ENCODE results near the gene VDAC1.

VDAC1 gene

DNA sequence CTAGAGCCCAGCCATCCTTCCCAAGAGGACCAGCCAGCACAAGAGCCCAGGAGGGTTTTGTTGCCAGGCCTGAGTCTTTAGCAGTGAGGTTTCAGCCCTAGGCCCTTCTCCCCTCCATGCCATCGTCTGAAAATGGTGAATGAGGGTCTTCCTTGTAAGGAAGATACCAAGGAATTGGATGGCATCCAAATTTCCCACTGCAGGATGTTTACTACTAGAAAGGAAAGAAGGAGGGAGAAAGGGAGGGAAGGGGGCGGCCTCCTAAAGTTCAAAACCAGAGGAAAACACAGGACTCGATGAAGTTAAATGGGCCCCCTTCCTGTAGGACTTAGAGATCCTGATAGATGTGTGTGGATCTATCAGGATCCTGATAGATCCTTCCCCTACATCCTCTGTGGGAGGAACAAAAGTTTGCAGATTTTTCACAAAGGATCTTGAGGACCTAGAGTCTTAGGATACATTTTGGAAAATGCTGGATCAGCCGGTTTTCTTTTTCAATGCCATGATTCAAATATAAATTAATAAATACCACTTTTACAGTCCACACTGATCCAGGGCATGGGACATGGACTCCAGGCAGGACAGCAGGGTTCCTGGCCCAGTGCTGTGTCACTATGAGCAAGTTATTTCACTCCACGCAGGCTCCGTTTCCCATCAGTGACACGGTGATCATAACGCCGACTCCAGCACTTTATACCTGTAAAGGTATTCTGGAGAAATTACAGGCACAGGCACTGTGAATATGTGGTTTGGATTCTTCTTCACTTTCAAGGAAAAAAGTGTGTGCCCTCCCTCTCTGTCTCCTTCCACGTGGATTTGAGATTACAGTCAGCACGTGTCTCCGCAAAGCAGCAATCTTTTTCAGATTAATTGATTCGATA is 77.2 kb downstream of the VDAC1 start:
- TF ChIP-seq GATA2 (IDR thresholded peaks at IDR 0.05; ENCODE audit: low read depth, low read length) = no peak
- no peak for TF ChIP-seq GATA3 (IDR thresholded peaks at IDR 0.05; ENCODE audit: low read depth, low read length)

- TF ChIP-seq GATA3 (IDR thresholded peaks at IDR 0.05; ENCODE audit: low read depth, low read length) (no peak), GATA2 (IDR thresholded peaks at IDR 0.05; ENCODE audit: low read depth, low read length) (peak; percentile 71)
Measured at GRCh38 chr5:133926489-133927299, 78.1 kb downstream of the VDAC1 start.

- TF ChIP-seq GATA3 (IDR thresholded peaks at IDR 0.05; ENCODE audit: low read depth, low read length) = no peak
- TF ChIP-seq GATA2 (IDR thresholded peaks at IDR 0.05; ENCODE audit: low read depth, low read length) = no peak
Measured at GRCh38 chr5:133925866-133926488, 78.8 kb downstream of the VDAC1 start.

DNA sequence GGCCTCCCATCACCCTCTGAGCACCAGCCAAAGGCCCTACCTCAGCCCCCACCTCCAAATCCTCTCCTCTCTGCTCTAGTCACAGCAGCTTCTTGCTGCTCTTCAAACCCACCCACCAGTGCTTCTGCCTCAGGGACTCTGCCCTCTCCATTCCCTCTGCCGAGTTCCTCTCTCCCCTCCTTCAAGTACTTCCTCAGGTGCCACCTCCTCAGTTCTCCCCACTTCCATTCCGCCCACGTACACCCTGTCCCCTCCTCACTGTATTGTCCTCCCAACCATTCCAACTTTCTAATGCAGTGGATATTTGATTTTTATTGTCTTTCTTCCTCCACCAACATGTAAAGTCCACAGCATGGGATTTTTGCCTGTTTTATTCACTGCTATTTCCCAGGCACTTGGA is 79.5 kb downstream of the VDAC1 start:
- TF ChIP-seq GATA3 (IDR thresholded peaks at IDR 0.05; ENCODE audit: low read depth, low read length) = no peak
- TF ChIP-seq GATA2 (IDR thresholded peaks at IDR 0.05; ENCODE audit: low read depth, low read length) = no peak

- TF ChIP-seq GATA3 (IDR thresholded peaks at IDR 0.05; ENCODE audit: low read depth, low read length) = no peak
- no peak for TF ChIP-seq GATA2 (IDR thresholded peaks at IDR 0.05; ENCODE audit: low read depth, low read length)
Measured at GRCh38 chr5:133924221-133924920, 80.4 kb downstream of the VDAC1 start.

DNA sequence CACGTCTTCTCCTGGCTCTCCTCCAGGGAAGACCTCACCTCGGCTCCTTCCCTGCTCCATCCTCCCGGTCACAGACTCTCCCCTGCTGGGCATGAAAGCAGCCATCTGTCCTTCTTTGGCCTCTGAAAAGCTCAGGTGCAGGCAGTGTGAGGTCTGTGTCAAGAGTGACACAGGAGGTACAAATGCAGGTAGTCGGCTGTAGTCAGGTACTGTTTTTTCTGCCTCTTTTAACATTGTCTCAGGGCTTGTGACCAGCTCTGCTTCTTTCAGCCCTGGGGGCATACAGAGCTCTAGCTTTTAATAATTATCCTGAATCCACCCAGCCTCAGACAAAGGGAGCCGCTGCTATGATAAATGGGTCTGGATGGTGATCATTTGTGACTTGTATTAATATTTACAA is 82.8 kb downstream of the VDAC1 start:
- TF ChIP-seq GATA2 (IDR thresholded peaks at IDR 0.05; ENCODE audit: low read depth, low read length) (no peak), GATA3 (IDR thresholded peaks at IDR 0.05; ENCODE audit: low read depth, low read length) (no peak)

All from SH-SY5Y (cell line).